Measurements from ENCODE around the gene GREB1L.

The GREB1L gene

GRCh38 chr18:21342372-21342771 lies 100.3 kb downstream of the GREB1L start:
- H4K20me1 ChIP-seq (ENCODE audit: insufficient read depth, low read length): no peaks in the 10 kb centered on the region
- H3K27ac ChIP-seq (ENCODE audit: low read depth, low read length, poor library complexity, severe bottlenecking): no peak overlapping the region
- H3K9me3 ChIP-seq (ENCODE audit: low read length): no peaks in the 10 kb centered on the region
- H3K27me3 ChIP-seq (ENCODE audit: insufficient read depth, low read length): 0 out of 2 replicates have a peak, but pooled peaks cover 4% of the 10 kb centered on the region
- H3K9ac ChIP-seq (ENCODE audit: low read length): no peak overlapping the region
- TF ChIP-seq CTCF (IDR thresholded peaks at IDR 0.05; ENCODE audit: low read length) (no peak), EZH2 (IDR thresholded peaks at IDR 0.05; ENCODE audit: borderline replicate concordance, low read length) (no peak)
- H3K4me1 ChIP-seq (ENCODE audit: insufficient read depth, low read length, severe bottlenecking): no peaks in the 10 kb centered on the region
- H3K36me3 ChIP-seq (ENCODE audit: insufficient read depth, low read length): no peaks in the 10 kb centered on the region
- no peak overlapping the region for H3K4me2 ChIP-seq (ENCODE audit: low read length)
- no peak overlapping the region for H3K4me3 ChIP-seq (ENCODE audit: low read depth, low read length, poor library complexity, severe bottlenecking)
- no peaks in the 10 kb centered on the region for H3F3A ChIP-seq (ENCODE audit: insufficient read depth, low read length)
- no peaks in the 10 kb centered on the region for H3K9me2 ChIP-seq (ENCODE audit: low read depth, low read length)
- no peaks in the 10 kb centered on the region for H3K79me2 ChIP-seq (ENCODE audit: insufficient read depth, low read length)
- H2AFZ ChIP-seq (ENCODE audit: low read length): no peak overlapping the region

GRCh38 chr18:21344860-21345259 lies 102.8 kb downstream of the GREB1L start:
- H3K27ac ChIP-seq (ENCODE audit: low read depth, low read length, poor library complexity, severe bottlenecking): no peak overlapping the region
- 0 out of 2 replicates have a peak, but pooled peaks cover 4% of the 10 kb centered on the region for H3K27me3 ChIP-seq (ENCODE audit: insufficient read depth, low read length)
- TF ChIP-seq CTCF (IDR thresholded peaks at IDR 0.05; ENCODE audit: low read length) (no peak), EZH2 (IDR thresholded peaks at IDR 0.05; ENCODE audit: borderline replicate concordance, low read length) (no peak)
- no peaks in the 10 kb centered on the region for H3F3A ChIP-seq (ENCODE audit: insufficient read depth, low read length)
- H2AFZ ChIP-seq (ENCODE audit: low read length): no peak overlapping the region
- no peaks in the 10 kb centered on the region for H3K9me2 ChIP-seq (ENCODE audit: low read depth, low read length)
- H3K36me3 ChIP-seq (ENCODE audit: insufficient read depth, low read length): no peaks in the 10 kb centered on the region
- no peaks in the 10 kb centered on the region for H3K79me2 ChIP-seq (ENCODE audit: insufficient read depth, low read length)
- H3K4me3 ChIP-seq (ENCODE audit: low read depth, low read length, poor library complexity, severe bottlenecking): no peak overlapping the region
- H4K20me1 ChIP-seq (ENCODE audit: insufficient read depth, low read length): no peaks in the 10 kb centered on the region
- no peaks in the 10 kb centered on the region for H3K9me3 ChIP-seq (ENCODE audit: low read length)
- no peak overlapping the region for H3K9ac ChIP-seq (ENCODE audit: low read length)
- H3K4me2 ChIP-seq (ENCODE audit: low read length): no peak overlapping the region
- no peaks in the 10 kb centered on the region for H3K4me1 ChIP-seq (ENCODE audit: insufficient read depth, low read length, severe bottlenecking)

- H3K4me3 ChIP-seq (ENCODE audit: low read depth, low read length, poor library complexity, severe bottlenecking): no peak overlapping the region
- no peaks in the 10 kb centered on the region for H3K4me1 ChIP-seq (ENCODE audit: insufficient read depth, low read length, severe bottlenecking)
- H3K27ac ChIP-seq (ENCODE audit: low read depth, low read length, poor library complexity, severe bottlenecking): no peak overlapping the region
- H3K9ac ChIP-seq (ENCODE audit: low read length): no peak overlapping the region
- 0 out of 2 replicates have a peak, but pooled peaks cover 4% of the 10 kb centered on the region for H3K27me3 ChIP-seq (ENCODE audit: insufficient read depth, low read length)
- no peaks in the 10 kb centered on the region for H3K9me2 ChIP-seq (ENCODE audit: low read depth, low read length)
- TF ChIP-seq CTCF (IDR thresholded peaks at IDR 0.05; ENCODE audit: low read length): no peak
- TF ChIP-seq EZH2 (IDR thresholded peaks at IDR 0.05; ENCODE audit: borderline replicate concordance, low read length): no peak
- H3K36me3 ChIP-seq (ENCODE audit: insufficient read depth, low read length): no peaks in the 10 kb centered on the region
- no peaks in the 10 kb centered on the region for H4K20me1 ChIP-seq (ENCODE audit: insufficient read depth, low read length)
- no peak overlapping the region for H3K4me2 ChIP-seq (ENCODE audit: low read length)
- no peaks in the 10 kb centered on the region for H3K9me3 ChIP-seq (ENCODE audit: low read length)
- no peak overlapping the region for H2AFZ ChIP-seq (ENCODE audit: low read length)
- no peaks in the 10 kb centered on the region for H3F3A ChIP-seq (ENCODE audit: insufficient read depth, low read length)
- H3K79me2 ChIP-seq (ENCODE audit: insufficient read depth, low read length): no peaks in the 10 kb centered on the region
These were observed 103.8 kb downstream of the GREB1L start for GRCh38 chr18:21345840-21346239.
